DND-41 (cell line): Measurements from ENCODE around the gene ST7.

Experiments used
- ATAC-seq: fragments of 200-7000 bp; cut with Tn5 transposase; 3 replicates; pipeline ENCODE4 v1.9.1; 2021; ENCODE audit warnings: low read depth; ENCODE audit not compliant: insufficient read depth
- DNase-seq: peaks from one replicate; pipeline ENCODE4 v3.0.0-alpha.2; 2020
- H2AFZ ChIP-seq: 2 replicates; pipeline ENCODE4 v1.6.0; 2012; ENCODE audit warnings: low read depth, low read length
- H3K27ac ChIP-seq: 2 replicates; pipeline ENCODE4 v1.5.1; 2012; ENCODE audit warnings: low read length, inconsistent platforms
- H3K27me3 ChIP-seq: fragments of 200-600 bp; sonication (generic); 2 replicates; pipeline ENCODE4 v1.6.0; 2012; ENCODE audit warnings: low read length, mild to moderate bottlenecking, inconsistent platforms; ENCODE audit not compliant: insufficient read depth, poor library complexity
- H3K36me3 ChIP-seq: 2 replicates; pipeline ENCODE4 v1.5.1; 2012; ENCODE audit warnings: low read length, inconsistent platforms; ENCODE audit not compliant: insufficient read depth
- H3K4me1 ChIP-seq: 2 replicates; pipeline ENCODE4 v1.5.1; 2012; ENCODE audit warnings: mild to moderate bottlenecking, low read length; ENCODE audit not compliant: insufficient read depth
- H3K4me2 ChIP-seq: 2 replicates; pipeline ENCODE4 v1.6.0; 2012; ENCODE audit warnings: mild to moderate bottlenecking, moderate library complexity, low read length, inconsistent platforms; ENCODE audit not compliant: insufficient read depth
- H3K4me3 ChIP-seq, 2 experiments: fragments of 200-600 bp in 1 of 2; shearing (Covaris generic) in 1 of 2; 2 replicates each; pipeline ENCODE4 v1.5.1; 2012 to 2016; ENCODE audit warnings: inconsistent platforms in 2 of 2, low read length in 2 of 2, mild to moderate bottlenecking in 2 of 2, low read depth in 1 of 2, moderate library complexity in 1 of 2
- H3K79me2 ChIP-seq: 2 replicates; pipeline ENCODE4 v1.6.0; 2012; ENCODE audit warnings: low read length, inconsistent platforms; ENCODE audit not compliant: insufficient read depth
- H3K9ac ChIP-seq: 2 replicates; pipeline ENCODE4 v1.6.0; 2012; ENCODE audit warnings: low read depth, mild to moderate bottlenecking, inconsistent platforms, low read length, moderate library complexity
- H3K9me3 ChIP-seq: 2 replicates; pipeline ENCODE4 v1.5.1; 2012; ENCODE audit warnings: low read length, moderate library complexity, mild to moderate bottlenecking, inconsistent platforms; ENCODE audit not compliant: insufficient read depth, severe bottlenecking
- H4K20me1 ChIP-seq: 2 replicates; pipeline ENCODE4 v1.6.0; 2012; ENCODE audit warnings: low read length; ENCODE audit not compliant: insufficient read depth
- CTCF ChIP-seq: IDR thresholded peaks from 2 replicates; pipeline ENCODE4 v1.5.1; 2012; ENCODE audit warnings: borderline replicate concordance, low read length, moderate library complexity, mild to moderate bottlenecking; ENCODE audit not compliant: poor library complexity, severe bottlenecking; ENCODE audit errors: extremely low read depth
- EZH2 ChIP-seq: IDR thresholded peaks from 3 replicates; pipeline ENCODE4 v1.6.1; 2012; ENCODE audit warnings: borderline replicate concordance, low read depth, mild to moderate bottlenecking, moderate library complexity, low read length, inconsistent platforms; ENCODE audit not compliant: severe bottlenecking

Gene ST7

GRCh38 chr7:117185124-117185523 lies 231.8 kb downstream of the ST7 start:
- no peak overlapping the region for H3K27ac ChIP-seq
- H3K36me3 ChIP-seq: no peaks in the 10 kb centered on the region
- no peaks in the 10 kb centered on the region for H3K79me2 ChIP-seq
- H3K9me3 ChIP-seq: no peaks in the 10 kb centered on the region
- no peak overlapping the region for H3K4me3 ChIP-seq
- no peaks in the 10 kb centered on the region for H3K4me1 ChIP-seq
- peaks cover under 1% of the 10 kb centered on the region for H3K27me3 ChIP-seq
- H3K4me2 ChIP-seq: no peak overlapping the region
- no peak for DNase-seq
- TF ChIP-seq EZH2: no peak
- TF ChIP-seq CTCF: no peak
- no peak overlapping the region for H2AFZ ChIP-seq
- no peaks in the 10 kb centered on the region for H4K20me1 ChIP-seq
- no peak overlapping the region for H3K9ac ChIP-seq
- ATAC-seq: no peak

GRCh38 chr7:117186218-117187010 lies 233.1 kb downstream of the ST7 start:
- H3K27ac ChIP-seq: no peak overlapping the region
- ATAC-seq (no peak), DNase-seq (no peak)
- no peaks in the 10 kb centered on the region for H3K9me3 ChIP-seq
- no peak overlapping the region for H2AFZ ChIP-seq
- H3K9ac ChIP-seq: no peak overlapping the region
- H3K79me2 ChIP-seq: no peaks in the 10 kb centered on the region
- no peaks in the 10 kb centered on the region for H4K20me1 ChIP-seq
- TF ChIP-seq CTCF: no peak
- TF ChIP-seq EZH2: no peak
- no peaks in the 10 kb centered on the region for H3K36me3 ChIP-seq
- no peak overlapping the region for H3K4me3 ChIP-seq
- H3K4me2 ChIP-seq: no peak overlapping the region
- H3K27me3 ChIP-seq: no peaks in the 10 kb centered on the region
- no peaks in the 10 kb centered on the region for H3K4me1 ChIP-seq

- no peak overlapping the region for H3K4me3 ChIP-seq
- DNase-seq (no peak), ATAC-seq (no peak)
- H3K36me3 ChIP-seq: no peaks in the 10 kb centered on the region
- no peaks in the 10 kb centered on the region for H3K79me2 ChIP-seq
- no peak overlapping the region for H3K4me2 ChIP-seq
- no peak for TF ChIP-seq CTCF
- no peaks in the 10 kb centered on the region for H3K27me3 ChIP-seq
- no peak overlapping the region for H3K27ac ChIP-seq
- H3K4me1 ChIP-seq: no peaks in the 10 kb centered on the region
- H2AFZ ChIP-seq: no peak overlapping the region
- no peaks in the 10 kb centered on the region for H4K20me1 ChIP-seq
- no peaks in the 10 kb centered on the region for H3K9me3 ChIP-seq
- no peak overlapping the region for H3K9ac ChIP-seq
Measured at GRCh38 chr7:117188376-117188775, 235.1 kb downstream of the ST7 start.
